HG02588 (cell line): ENCODE measurements around the gene NCOA6.

Source experiments
- ATAC-seq: cut with Tn5 transposase; IDR thresholded peaks from one replicate; pipeline ENCODE4 v1.9.1; 2021; ENCODE audit warnings: mild to moderate bottlenecking, moderate library complexity; ENCODE audit not compliant: unreplicated experiment

NCOA6 gene

DNA sequence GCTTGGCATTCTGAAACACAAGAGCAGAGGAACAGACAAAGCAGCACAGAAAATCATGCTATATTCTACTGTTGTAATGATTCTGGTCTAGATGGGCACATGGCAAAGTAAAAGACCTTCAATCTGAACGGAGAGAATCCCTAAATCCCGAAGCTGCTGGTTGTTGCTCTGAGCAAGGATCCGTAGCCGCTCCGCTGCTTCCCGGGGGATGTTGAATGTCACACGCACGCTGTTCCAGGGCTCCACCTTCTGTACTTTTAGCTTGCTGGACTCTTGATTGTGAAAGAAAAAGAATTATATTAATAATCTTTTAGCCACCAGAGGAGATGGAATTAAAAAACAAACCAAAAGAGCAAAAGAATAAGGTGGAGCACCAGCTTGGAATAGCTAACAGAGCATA lies 49.3 kb downstream of the NCOA6 start:
- ATAC-seq = no peak

DNA sequence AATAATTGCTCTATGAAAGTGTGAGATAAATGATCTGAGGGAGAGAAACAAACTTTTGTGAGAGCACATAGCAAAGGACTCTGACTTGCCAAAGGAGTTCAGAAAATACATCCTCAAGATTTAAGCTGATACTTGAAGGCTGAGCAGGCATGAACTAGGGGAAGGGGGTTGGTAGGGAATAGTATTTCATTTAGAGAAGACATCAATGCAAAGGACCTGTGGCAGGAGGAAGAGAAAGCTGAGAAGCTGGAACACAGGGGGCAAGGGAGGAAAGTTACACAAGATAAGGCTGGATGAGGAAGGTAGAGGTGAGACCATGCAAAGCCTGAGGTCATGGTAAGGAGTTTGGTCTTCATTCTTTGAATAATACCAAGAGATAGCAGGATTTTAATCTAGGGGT lies 50.6 kb downstream of the NCOA6 start:
- no peak for ATAC-seq

- no peak for ATAC-seq
Observed at GRCh38 chr20:34774449-34774848, 51.0 kb downstream of the NCOA6 start.

DNA sequence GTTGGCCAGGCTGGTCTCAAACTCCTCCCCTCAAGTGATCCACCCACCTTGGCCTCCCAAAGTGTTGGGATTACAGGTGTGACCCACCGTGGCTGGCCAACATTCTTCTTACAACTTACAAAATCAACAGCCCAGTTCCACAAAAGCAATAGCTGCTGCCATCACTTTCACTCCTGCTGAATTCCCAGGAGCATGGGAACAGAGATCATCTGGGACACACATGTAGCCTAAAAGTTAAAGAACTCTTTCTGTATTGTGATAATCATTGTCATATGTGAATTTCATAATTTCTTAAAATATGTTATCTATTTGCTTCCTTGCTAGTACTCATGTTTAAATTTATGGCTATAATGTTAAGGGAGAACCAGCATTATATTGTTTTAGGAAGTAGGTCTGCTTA lies 51.7 kb downstream of the NCOA6 start:
- ATAC-seq = no peak

DNA sequence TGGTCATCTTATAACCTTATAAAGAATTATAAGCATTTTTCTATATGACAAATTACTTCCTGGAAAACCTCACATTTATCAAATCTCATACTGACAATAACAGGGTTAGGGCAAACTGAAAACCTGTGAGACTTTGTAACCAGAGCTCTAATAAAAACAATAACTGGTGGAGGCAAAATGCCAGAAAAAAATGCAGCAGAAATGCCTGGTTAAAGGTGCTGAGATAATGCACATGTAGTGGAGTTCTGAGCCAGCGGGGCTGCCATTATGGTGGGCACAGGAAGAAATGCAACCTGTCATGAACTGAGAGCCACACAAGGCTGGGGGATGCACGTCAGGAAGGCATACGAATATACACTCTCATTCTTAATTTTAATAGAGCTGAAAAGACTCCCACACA lies 53.0 kb downstream of the NCOA6 start:
- no peak for ATAC-seq

DNA sequence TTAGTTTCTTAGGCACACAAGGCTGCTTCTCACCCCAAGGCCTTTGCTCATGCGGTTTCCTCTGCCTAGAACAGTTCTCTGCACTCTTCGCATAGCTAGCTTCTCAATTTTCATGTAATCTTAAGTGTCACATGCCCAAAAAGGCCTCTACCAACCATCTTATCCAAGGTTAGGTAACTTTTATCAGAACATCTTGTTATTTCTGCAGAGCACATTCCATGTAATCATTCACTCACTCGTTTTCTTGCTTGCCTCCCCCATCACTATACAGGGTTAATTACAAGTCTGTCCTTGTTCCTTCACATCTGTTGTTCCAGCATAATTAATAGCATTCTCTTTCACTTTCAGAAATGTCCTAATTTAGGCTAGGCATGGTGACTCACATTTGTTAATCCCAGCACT lies 53.8 kb downstream of the NCOA6 start:
- ATAC-seq = no peak

DNA sequence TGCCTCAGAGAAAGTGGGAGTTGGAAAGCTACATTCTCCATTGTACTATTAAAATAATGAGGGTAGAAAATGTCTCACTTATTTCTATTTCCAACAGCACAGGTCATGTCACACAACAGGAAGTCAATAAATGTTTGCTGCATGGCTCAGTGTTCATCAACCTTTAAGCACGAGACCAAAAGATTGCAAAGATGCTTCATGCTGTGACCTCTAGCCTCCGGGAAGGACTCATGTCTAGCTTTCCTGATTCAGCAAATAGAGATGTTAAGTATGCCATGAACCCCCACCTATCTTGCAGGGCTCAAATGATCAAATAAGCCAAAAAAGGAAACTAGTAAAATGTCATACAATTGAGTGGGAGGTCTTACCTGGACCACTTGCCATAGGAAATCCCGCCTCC lies 57.4 kb downstream of the NCOA6 start:
- ATAC-seq = no peak

GRCh38 chr20:34762031-34762555 lies 63.4 kb downstream of the NCOA6 start:
- no peak for ATAC-seq

DNA sequence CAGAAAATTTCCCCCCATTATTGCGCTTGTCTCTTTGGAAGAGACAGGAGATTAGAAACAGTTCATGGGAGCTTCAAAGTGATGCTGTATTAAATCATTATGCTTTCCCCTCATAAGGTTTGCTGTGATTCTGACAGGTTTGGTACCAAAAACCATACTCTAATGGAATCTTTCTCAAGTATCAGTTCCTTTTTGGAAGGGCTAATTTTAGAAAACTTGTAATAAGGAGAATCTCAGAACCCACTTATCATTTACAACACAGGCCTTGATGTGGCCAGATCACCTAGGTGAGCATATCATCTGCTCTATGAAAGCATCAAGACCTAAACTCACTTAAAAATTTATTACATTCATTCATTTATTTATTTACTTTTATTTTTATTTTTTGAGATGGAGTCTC lies 70.1 kb downstream of the NCOA6 start:
- no peak for ATAC-seq

DNA sequence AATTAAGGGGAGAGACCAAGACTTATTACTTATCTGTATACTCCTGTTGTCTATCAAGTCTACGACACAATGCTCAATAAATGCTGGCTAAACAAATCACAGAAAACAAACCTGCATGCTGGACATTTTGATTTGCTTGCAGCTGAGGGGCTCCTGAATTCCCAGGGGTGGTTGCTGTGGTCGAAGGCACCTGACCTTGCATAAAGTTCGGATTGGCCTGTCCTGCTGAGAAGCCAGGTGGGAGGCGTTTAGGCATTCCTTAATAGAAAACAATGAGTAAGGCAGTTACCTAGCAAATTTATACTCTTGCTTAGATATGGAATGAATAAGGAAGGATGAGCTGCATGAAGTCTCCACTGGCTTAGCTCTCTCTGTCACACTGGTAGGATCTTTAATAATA lies 70.8 kb downstream of the NCOA6 start:
- no peak for ATAC-seq

GRCh38 chr20:34753706-34754461 lies 71.6 kb downstream of the NCOA6 start:
- no peak for ATAC-seq

GRCh38 chr20:34751453-34751852 lies 74.0 kb downstream of the NCOA6 start:
- ATAC-seq = no peak

DNA sequence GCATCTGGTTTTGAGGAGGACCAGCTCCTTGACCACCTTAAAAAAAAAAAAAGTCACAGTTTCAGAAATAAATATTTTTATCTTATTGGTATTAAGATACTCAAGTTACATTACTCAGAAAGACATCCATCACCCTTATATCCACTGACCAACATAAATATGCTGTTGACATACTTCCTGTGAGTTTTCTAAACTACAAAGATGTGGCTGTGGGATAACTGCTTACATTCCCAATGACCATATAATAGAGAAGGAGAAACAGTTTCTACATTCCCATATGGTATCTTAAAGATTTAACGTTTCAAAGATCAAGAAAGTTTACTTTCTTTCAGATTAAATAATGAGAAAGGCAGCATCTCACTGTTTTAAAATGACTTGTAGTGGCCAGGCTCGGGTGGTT lies 75.0 kb downstream of the NCOA6 start:
- ATAC-seq = no peak

- ATAC-seq = no peak
Observed at GRCh38 chr20:34748709-34749108, 76.7 kb downstream of the NCOA6 start.

DNA sequence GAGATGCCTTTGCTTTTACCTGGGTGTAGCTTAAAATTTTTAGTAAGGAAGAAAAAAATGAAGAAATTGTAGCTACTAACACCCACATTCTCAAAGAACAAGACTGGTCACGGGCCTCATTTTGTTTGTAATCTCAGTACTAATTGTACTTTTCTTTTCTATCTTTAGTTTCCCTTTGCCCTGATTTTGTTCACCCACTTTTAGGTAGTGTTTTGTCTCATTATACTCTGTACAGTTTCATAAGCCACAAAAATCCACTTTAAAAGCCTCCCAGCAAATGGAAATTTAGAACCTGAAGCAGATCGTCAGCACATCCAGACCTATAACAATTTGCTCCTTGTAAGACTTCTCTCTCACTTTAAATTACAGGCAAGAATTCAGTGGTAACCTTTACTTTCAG lies 78.0 kb downstream of the NCOA6 start:
- ATAC-seq = no peak

DNA sequence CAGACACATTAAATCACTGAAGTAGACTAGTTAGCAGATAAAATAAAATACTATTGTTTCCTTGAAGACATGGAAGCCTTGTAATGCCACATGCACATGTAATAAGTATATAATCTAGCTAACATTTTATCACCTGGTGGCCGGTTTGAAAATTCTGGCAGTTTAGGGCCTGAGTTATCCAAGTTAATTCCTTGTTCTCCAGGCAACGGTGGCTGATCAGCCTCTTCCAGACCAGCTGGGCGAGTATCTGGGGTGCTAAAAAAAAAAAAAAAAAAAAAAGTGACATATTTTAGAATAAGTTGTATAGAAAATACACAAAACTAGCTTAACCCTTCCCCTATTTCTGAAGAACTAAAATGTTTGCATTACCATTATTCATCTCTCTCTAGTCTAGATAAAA lies 78.8 kb downstream of the NCOA6 start:
- ATAC-seq = no peak

- ATAC-seq = no peak
Observed at GRCh38 chr20:34744847-34745246, 80.6 kb downstream of the NCOA6 start.

DNA sequence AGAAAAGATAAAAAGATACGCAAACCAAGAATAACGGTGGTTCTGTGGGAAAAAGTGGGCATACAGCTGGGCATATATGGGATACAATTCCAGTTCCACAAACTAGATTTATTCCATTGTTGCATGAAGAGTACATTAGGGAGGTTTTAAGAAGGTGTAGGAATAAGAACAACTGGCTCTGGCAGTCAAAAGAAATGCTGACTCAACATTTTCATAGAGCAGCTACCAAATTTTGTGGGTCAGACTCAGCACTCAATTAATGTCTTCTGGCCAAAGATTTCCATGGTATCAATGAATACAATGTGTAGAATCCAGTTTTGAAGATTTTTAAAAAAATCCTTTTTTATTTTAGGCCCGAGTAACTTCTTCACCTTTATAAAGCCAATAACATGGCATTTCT lies 81.1 kb downstream of the NCOA6 start:
- ATAC-seq = no peak

- ATAC-seq = no peak
Observed at GRCh38 chr20:34743039-34743438, 82.4 kb downstream of the NCOA6 start.

DNA sequence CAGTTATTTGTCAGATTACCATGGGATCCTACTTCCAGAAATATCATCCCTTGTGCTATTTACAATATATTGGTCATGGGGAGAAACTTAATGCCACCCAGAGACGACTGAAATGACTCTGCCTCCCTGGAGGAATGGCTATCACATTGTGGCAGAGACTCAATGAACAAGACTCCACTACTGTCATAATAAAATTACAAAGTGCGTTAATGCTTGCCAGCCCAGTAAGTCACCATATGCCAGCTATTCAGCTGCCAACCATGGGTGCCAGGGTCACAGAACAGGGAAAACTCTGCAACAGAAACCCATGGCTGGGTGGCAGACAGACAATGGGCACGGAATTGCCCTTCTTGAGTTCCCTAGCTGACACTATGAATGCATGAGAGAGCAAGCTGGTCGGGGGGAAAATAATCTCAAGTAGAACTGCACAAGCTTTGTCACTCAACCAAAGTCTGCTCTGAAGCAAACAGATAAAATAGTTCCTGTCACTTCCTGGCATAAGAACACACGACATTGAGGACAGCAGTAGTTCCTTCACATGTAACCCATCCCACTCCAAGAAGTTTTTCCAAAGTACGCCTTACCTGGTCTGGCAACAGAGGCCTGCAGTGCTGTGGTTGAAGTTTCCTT lies 89.2 kb downstream of the NCOA6 start:
- no peak for ATAC-seq

GRCh38 chr20:34732523-34732922 lies 92.9 kb downstream of the NCOA6 start:
- no peak for ATAC-seq

DNA sequence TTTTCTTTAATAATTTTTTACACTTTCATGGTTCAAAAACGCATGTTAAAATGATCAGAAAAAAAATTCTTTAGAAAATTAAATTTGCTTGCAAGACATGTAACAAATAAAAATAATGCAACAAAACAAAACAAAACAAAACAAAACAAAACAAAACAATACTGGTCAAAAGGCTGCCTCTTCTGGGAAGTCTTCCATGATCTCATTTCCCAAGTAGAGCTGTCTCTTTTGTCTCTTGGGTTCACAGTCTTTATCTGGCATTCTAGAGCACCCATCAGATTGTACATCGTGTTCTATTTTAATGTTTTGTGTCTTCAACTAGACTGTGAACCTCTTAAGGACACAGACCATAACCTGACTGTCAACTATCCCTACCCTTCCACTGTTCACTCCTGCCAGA lies 96.0 kb downstream of the NCOA6 start:
- ATAC-seq = no peak

- no peak for ATAC-seq
Observed at GRCh38 chr20:34724172-34724571, 101.3 kb downstream of the NCOA6 start.
